ENCODE data around the gene PDE6C. TPM values are rescaled to one million over a fixed set of nuclear protein-coding genes. Genes with fewer than 3 reads are reported as not detected.
"Not testable (repeated sequence)": the region's sequence is repeated elsewhere in the genome, so short reads cannot be mapped to it uniquely, and the experiment has no call there.

PDE6C gene
- total RNA-seq, 2 donors from 2014 or later = not detected

GRCh38 chr10:93680412-93681047 lies 68.2 kb downstream of the PDE6C start:
- intact Hi-C loops (cut with DNase I) = no loop called here
- H3K36me3 ChIP-seq (replicated peaks in 1 of 2; ENCODE audit: insufficient read depth in 1 of 2, low read depth in 2 of 2) = peaks cover 0 to 4% of the 10 kb centered on the region in 2 donors
- no peak for DNase-seq
- no peak overlapping the region for H3K4me3 ChIP-seq
- peak in 6 of 7 experiments; percentile 28 to 54 (median 46) for TF ChIP-seq CTCF (IDR thresholded peaks at IDR 0.05)
- no peak for TF ChIP-seq POLR2A (IDR thresholded peaks at IDR 0.05)
- no peaks in the 10 kb centered on the region for H3K27me3 ChIP-seq
- 51 to 60% methylated on average over 4 of the region's 4 CpGs for WGBS, 2 donors
- H3K27ac ChIP-seq = no peak overlapping the region
- no peaks in the 10 kb centered on the region for H3K9me3 ChIP-seq
- H3K4me1 ChIP-seq = no peaks in the 10 kb centered on the region
- ATAC-seq = peak; percentile 30

- intact Hi-C loops (cut with DNase I) = no loop called here
- DNase-seq = no peak
- no peak for ATAC-seq
These were observed 75.4 kb downstream of the PDE6C start for GRCh38 chr10:93687737-93688136.

GRCh38 chr10:93695740-93696139 lies 83.4 kb downstream of the PDE6C start:
- H3K4me3 ChIP-seq = no peak overlapping the region
- no peaks in the 10 kb centered on the region for H3K27me3 ChIP-seq
- intact Hi-C loops (cut with DNase I) = no loop called here
- no peak overlapping the region for H3K27ac ChIP-seq
- TF ChIP-seq CTCF (IDR thresholded peaks at IDR 0.05) = no peak
- no peak for TF ChIP-seq POLR2A (IDR thresholded peaks at IDR 0.05)
- no peaks in the 10 kb centered on the region for H3K9me3 ChIP-seq
- H3K36me3 ChIP-seq (replicated peaks in 1 of 2; ENCODE audit: insufficient read depth in 1 of 2, low read depth in 2 of 2) = peaks cover 5 to 20% of the 10 kb centered on the region in 2 donors
- DNase-seq (no peak), ATAC-seq (no peak)
- H3K4me1 ChIP-seq = peaks cover 3% of the 10 kb centered on the region
- WGBS, 2 donors = 47 to 57% methylated on average over 2 of the region's 2 CpGs

More at GRCh38 chr10:93687737-93688136, 75.4 kb downstream of the PDE6C start:
- H3K9me3 ChIP-seq = no peaks in the 10 kb centered on the region
- TF ChIP-seq POLR2A (IDR thresholded peaks at IDR 0.05) (no peak), CTCF (IDR thresholded peaks at IDR 0.05) (no peak)
- H3K4me3 ChIP-seq = no peak overlapping the region
- H3K27me3 ChIP-seq = no peaks in the 10 kb centered on the region
- H3K4me1 ChIP-seq = no peaks in the 10 kb centered on the region
- H3K36me3 ChIP-seq (replicated peaks in 1 of 2; ENCODE audit: insufficient read depth in 1 of 2, low read depth in 2 of 2) = peaks cover 0 to 7% of the 10 kb centered on the region in 2 donors
- H3K27ac ChIP-seq = no peak overlapping the region

GRCh38 chr10:93696582-93696981 lies 84.2 kb downstream of the PDE6C start:
- H3K4me3 ChIP-seq; intact Hi-C loops (cut with DNase I); ATAC-seq; H3K27ac ChIP-seq; H3K9me3 ChIP-seq; DNase-seq; H3K27me3 ChIP-seq: not testable (repeated sequence)
- Histone ChIP-seq H3K36me3 (replicated peaks in 1 of 2; ENCODE audit: insufficient read depth in 1 of 2, low read depth in 2 of 2) (peaks cover 5 to 17% of the 10 kb centered on the region in 2 donors), H3K4me1 (peaks cover 11% of the 10 kb centered on the region)
- WGBS, 2 donors = 82 to 100% methylated on average over 2 of the region's 2 CpGs

GRCh38 chr10:93697207-93697606 lies 84.9 kb downstream of the PDE6C start:
- Histone ChIP-seq H3K4me3 (no peak overlapping the region), H3K27ac (no peak overlapping the region), H3K27me3 (no peaks in the 10 kb centered on the region), H3K36me3 (replicated peaks in 1 of 2; ENCODE audit: insufficient read depth in 1 of 2, low read depth in 2 of 2) (peaks cover 5 to 17% of the 10 kb centered on the region in 2 donors), H3K4me1 (peaks cover 13% of the 10 kb centered on the region), H3K9me3 (no peaks in the 10 kb centered on the region)
- DNase-seq (no peak), ATAC-seq (no peak)
- TF ChIP-seq CTCF (IDR thresholded peaks at IDR 0.05) = peak in 1 of 7 experiments; percentile 3
- TF ChIP-seq POLR2A (IDR thresholded peaks at IDR 0.05) = no peak
- WGBS, 2 donors = 81 to 82% methylated on average over 2 of the region's 2 CpGs
- intact Hi-C loops (cut with DNase I) = no loop called here

All from body of pancreas (tissue), 4 donors.